SW480 (cell line): ENCODE data around the gene SRRT.
"Not testable (repeated sequence)": the region's sequence is repeated elsewhere in the genome, so short reads cannot be mapped to it uniquely, and the experiment has no call there.

Experiments used
- DNase-seq: peaks from one replicate; pipeline ENCODE4 v3.0.0-alpha.2; 2016; ENCODE audit warnings: low spot score

The SRRT gene

DNA sequence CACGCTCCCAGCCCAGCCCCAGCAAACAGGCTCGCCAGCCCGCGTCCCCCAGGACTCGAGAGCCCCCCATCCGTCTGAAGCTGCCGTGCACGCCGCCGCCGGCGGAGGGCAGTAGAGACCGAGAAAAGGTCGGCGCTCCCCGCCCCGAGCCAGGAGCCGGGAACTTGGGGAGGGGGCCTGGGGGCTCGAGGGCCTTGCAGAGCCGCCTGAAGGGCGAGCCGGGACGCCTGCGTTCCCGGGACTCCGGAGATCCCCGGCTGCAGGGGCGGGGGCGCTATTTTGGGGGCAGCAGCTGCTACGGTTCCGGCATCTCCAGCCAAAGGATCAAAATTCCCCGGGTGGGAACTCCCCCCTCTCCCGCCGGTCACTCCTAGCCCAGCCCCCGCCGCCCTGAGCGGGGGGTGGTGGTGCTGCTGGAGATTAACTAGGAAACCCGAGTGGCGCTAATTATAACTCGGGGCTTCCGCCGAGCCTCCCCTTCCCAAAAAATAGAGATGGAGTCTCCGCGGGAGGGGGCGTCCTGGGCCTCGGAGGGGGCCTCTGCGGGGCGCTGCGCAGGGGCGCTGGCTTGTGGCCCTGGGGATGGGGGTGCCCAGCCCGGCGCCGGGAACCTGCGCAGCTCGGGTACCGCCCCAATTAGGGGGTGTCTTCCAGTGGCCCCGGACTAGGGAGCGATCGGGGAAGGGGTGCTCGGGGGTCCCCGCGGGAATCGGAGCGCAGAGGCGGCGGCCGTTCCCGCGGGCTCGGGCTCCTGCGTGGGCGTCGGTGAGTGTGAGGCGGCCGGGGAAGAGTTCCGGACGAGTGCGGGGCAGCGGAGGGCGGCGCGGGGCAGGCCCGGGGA, 20.2 kb downstream of the SRRT start:
- no peak for DNase-seq

DNA sequence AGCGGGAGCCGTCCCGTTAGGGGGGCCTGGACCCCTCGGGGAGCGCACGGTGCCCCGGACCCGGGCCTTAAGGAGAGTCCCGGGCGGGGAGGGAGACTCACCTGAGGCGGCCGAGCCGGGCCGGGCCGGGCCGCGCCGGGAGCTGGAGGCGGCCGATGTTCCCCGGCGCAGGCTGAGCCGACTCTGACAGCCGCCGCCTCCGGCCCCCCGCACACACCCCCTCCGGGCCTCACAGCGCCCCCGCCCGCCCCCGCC, 20.7 kb downstream of the SRRT start, which contains the start of gene ACHE:
TSS of gene ACHE (minus strand) at position 188 of the 255 bp plus-strand sequence. CDS start 1,656 bp downstream, outside the sequence.
- no peak for DNase-seq

DNA sequence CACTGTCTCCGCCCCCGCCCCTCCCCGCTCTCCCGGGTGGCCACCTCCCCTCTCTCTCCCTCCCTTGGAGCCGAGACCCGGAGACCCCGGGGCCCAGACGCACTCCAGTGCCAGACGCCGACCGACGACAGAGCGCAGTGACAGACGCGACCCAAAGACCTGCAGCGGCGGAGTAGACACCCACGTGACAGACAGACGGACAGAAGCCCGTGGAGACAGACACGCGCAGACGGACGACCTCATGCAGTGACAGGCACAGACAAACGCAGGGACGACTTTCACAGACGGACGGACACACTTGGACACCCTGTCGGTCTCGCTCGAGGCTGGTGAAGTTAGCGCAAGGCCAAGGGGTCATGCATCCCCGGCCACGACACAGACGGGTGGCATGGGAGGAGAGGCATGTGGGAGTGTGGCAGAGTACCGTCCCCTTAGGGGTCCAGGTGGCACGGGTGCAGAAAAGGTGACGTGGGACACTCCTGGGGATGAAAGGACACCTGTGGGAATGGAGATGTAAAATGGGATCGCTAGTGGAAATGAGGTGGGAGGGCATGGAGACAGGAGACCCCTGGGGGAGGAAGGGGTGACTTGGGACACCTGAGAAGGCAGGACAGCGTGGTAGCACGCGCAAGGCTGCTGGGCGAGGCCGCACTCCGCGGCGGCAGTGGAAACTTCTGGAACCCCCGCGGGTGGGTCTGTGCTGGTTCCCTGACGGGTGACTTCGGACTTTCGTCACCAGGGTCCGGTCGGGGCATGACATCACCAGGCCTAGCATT, 21.2 kb downstream of the SRRT start:
- peak; percentile 77 for DNase-seq

DNA sequence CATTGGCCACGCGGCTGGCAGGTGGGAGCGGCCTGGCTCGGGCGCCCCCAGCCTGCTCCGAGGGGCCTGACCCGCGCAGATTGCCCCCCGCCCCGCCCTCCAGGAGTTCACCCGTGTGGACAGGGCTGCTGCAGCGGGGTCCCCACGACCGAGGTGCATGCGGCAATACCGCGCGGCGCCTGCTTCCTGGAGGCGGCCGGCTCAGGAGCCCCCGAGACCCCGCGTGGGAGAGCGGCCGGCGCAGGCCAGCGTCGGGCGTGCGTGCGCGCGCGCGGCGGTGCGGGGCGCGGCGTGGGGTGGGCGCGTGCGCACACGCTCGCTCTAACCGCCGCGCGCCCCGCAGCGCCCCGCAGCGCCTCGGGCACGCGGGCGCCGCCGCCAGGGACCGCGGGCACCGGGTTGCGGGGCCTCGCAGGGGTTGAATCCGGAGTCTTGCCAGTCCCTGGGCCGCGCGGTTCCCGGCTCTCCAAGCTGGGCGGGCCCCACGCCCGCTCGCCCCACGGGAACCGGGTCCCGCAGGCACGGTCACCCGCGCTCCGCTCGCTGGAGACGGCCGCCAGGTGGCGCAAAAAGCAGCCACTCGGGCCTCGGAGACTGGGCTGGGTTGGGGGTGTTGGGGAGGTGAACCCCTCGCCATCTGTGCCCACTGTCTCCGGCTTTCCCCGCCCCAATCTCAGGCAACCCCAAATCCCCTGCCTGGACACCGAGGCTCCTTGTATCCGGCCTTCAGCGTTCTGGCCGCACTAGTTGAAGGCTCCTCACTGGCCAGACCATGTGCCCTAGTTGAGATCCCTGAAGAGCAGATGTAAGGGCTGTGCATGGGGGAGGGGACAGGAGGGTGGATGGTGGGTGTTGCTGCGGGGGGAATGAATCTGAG, 22.1 kb downstream of the SRRT start:
- no peak for DNase-seq

DNA sequence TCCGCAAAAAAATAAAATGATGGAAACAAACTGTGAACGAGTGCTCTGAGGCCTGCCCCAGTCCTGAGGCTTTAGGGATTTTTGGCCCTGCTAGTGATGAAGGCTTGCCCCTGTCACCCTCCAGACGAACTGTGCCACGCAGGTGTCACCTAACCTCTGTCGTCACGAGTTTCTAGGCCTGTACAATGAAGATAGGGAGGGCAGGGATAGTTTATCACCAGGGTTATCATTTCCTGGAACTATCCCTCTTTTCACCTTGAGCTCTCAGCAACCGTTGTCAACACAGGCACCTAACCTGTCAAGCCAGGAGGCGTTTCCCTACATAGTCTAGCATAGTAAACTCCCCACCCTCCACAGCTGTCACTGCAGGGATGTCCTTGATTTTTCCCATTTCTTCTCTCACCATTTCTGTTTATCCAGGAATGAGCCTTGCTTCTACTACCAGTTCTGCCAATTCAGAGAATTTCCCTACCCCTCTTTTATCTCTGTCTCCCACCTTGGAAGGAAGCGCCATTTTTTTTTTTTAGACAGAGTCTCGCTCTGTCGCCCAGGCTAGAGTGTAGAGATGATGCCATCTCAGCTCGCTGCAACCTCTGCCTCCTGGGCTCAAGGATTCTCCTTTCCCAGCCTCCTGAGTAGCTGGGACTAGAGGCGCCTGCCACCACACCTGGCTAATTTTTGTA, 23.0 kb downstream of the SRRT start:
- no peak for DNase-seq

DNA sequence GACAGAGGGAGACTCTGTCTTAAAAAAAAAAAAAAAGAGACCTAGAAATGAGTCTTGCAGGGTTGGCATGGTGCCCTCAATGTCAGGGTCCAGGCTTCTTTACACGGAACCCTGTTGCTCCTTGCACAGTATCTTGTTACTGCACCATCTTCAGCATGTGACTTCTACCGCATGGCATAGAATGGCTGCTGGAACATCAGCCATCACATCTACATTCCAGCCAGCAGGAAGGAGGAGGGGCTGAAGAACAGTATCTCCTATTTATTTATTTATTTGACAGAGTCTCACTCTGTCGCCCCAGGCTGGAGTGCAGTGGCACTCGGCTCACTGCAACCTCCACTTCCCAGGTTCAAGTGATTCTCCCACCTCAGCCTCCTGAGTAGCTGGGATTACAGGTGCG, 24.5 kb downstream of the SRRT start:
- DNase-seq: no peak

DNA sequence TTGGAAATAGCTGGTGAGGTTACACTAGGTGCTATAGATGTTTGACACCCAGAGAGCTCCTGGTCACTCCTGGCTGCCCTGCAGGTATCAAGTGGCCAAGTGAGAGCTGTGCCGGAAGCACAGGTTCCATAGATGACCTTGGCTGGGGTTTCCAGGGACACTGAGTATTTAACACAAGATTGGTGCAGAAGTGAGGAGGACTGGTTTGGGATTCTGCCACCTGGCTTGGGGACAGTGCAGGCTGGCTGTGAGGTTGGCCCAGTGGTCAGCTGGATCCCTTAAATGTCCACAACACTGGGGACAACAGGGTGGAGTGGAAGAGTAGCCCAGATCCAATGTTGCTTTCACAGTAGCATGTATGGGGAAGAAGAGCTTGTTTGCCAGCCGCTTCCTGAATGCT, 26.1 kb downstream of the SRRT start:
- no peak for DNase-seq

DNA sequence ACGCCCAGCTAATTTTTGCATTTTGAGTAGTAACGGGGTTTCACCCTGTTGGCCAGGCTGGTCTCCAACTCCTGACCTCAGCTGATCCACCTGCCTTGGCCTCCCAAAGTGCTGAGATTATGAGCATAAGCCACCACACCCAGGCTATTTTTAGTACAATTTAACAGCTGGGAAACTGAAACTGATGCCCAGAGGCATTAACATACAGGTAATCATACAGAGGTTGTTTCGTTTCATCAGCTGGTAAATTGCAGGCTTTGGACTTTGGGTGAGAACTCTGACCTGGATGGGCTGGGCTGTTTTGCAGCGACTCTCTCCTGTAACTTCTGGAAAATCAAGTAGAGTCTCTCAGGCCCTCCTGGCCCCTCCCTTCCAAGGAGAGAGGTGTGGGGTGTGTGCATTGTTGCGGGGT, 27.0 kb downstream of the SRRT start:
- DNase-seq: no peak

DNA sequence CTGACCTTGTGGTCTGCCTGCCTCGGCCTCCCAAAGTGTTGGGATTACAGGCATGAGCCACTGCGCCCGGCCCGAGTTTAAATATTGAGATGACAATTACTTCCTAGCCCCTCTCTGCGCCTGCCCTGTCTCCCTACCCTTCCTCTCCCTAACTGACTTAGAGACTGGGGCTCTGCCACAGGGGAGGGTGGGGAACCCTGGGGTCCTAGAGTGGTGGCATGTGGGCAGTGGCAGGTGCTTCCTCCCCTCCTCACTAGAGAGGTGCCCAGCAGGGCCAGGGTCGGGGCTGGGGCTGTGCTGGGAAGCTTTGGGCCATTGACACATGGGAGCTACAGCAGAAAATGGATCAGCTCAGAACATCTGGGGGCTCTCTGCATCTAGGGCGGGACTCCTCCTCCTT, 27.7 kb downstream of the SRRT start:
- no peak for DNase-seq

DNA sequence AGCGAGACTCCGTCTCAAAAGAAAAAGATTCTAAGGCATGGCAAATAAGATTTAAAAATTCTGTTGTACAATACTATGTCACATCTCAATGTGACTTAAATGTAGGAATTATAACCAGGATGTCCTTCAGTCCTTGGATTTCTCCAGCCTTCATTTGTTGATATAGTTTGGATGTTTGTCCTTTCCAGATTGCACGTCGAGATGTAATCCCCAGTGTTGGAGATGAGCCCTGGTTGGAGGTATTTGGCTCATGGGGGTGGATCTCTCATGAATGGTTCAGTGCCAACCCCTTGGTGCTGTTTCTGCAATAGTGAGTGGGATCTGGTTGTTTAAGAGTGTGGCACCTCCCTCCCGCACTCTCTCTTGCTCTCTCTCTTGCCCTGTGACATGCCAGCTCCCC, 33.6 kb downstream of the SRRT start:
- DNase-seq: no peak

DNA sequence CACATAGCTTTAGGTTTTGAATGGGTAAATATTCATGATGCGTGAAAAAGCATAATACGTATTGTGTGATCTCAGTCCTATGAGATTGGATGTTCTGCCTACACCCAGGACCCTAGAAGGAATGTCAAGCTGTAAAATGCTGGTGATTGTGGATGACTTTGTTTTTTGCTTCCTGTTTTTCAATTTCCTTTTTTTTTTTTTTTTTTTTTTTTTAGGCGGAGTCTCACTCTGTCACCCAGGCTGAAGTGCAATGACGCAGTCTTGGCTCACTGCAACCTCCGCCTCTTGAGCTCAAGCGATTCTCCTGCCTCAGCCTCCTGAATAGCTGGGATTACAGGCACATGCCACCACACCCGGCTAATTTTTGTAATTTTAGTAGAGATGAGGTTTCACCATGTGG, 35.5 kb downstream of the SRRT start:
- DNase-seq: not testable (repeated sequence)

DNA sequence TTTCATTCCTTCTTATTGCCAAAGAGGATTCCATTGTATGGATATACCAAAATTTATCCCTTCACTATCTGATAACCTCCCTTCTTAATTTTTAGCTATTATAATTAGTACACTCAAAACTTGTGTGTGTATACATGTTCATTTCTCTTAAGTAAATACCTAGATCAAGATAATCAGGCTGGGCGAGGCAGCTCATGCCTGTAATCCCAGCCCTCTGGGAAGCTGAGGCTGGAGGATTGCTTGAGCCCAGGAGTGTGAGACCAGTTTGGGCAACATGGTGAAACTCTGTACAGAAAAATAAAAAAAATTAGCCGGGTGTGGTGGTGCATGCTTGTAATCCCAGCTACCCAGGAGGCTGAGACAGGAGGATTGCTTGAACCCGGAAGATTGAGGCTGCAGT, 36.6 kb downstream of the SRRT start:
- no peak for DNase-seq

DNA sequence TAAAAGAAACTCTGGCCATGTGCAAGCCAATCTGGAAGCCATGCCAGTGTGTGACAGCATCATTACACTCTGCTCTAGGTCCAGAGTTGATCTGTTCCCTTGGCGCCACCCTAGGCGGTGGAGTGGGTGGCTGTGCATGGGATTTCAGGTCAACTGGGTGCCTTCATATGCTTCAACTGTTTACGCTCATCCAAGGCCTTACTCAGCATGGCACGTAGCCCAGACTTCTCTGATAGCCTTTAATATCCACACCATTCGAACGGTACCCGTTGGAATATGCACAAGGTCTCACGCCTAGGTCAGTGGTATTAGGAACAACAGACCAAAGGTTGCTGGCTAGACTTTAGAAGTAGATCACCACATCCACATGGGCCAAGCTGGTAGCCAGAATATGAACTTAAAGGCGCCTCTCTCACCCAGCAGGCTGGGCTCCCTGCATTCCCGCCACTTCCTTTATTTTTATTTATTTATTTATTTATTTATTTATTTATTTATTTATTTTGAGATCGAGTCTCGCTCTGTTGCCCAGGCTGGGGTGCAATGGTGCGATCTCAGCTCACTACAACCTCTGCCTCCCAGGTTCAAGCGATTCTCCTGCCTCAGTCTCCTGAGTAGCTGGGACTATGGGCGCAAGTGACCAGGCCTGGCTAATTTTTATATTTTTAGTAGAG, 39.4 kb downstream of the SRRT start:
- DNase-seq: no peak

DNA sequence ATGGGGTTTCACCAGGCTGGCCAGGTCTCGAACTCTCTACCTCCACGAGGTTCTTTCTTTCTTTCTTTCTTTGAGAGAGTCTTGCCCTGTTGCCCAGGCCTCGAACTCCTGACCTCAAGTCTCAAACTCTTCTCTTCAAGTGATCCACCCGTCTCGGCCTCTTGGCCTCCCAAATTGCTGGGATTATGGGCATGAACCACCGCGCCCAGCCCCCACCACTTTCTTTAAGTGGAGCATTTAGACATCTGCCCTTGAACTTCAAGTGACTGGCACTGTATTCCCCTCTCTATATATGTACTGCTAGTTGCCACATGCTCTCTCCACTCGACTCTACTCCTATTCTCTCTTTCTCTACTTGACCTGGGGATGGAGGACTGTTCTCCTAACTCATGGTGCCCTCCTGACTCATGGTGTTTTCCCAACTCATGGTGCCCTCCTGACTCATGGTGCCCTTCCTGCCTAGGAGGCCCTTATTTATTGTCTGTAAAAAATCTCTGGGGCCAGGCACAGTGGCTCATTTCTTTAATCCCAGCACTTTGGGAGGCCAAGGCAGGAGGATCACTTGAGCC, 40.1 kb downstream of the SRRT start:
- DNase-seq: no peak

DNA sequence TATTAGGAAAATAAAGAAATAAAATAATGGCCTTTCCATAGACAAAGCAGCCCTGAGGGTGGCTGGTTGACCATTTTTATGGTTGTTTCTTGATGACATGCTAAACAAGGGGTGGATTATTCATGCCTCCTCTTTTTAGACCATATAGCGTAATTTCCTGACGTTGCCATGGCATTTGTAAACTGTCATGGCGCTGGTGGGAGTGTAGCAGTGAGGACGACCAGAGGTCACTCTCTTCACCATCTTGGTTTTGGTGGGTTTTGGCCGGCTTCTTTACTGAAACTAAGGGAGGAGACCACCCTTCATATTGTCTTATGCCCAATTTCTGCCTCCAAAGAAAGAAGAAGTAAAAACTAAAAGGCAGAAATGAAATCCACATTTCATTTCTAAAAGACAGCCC, 44.4 kb downstream of the SRRT start:
- not testable (repeated sequence) for DNase-seq

DNA sequence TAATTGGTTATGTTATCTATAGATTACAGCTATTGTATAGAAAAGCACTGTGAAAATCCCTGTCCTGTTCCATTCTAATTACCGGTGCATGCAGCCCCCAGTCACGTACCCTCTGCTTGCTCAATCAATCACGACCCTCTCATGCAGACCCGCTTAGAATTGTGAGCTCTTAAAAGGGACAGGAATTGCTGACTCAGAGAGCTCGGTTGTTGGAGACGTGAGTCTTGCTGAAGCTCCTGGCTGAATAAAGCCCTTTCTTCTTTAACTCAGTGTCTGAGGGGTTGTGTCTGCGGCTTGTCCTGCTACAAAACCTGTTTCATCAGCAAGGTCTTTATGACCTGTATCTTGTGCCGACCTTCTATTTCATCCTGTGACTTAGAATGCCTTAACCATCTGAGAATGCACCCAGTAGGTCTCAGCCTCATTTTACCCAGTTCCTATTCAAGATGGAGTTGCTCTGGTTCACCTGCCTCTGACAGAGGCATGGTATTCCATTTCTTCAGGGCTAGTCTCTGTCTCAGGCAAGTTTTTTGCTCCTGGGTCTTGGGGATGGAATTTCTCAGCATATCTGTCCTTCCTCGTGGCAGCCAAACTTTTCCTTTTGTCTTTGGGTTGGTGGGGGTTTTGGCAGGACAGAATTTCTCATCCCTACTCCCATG, 45.0 kb downstream of the SRRT start:
- not testable (repeated sequence) for DNase-seq

DNA sequence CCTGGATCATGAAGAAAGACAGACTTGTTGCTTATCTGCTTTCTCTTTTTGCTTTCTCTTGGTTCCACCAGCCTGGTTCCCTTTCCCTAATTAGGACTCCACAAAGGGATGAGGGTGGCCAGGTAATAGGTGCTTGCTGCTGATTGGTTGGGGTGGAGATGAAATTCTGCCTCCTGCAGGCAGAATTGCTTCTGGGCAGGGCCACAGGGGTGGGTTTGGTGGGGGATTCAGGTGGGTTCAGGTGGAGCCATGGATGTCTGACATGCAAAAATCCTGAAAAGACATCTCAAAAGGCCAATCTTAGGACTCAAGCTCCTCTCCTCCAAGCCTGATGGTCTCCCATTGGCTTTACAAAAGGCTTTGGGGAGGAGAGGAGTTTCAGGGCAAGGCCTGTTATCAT, 46.1 kb downstream of the SRRT start:
- DNase-seq: no peak

DNA sequence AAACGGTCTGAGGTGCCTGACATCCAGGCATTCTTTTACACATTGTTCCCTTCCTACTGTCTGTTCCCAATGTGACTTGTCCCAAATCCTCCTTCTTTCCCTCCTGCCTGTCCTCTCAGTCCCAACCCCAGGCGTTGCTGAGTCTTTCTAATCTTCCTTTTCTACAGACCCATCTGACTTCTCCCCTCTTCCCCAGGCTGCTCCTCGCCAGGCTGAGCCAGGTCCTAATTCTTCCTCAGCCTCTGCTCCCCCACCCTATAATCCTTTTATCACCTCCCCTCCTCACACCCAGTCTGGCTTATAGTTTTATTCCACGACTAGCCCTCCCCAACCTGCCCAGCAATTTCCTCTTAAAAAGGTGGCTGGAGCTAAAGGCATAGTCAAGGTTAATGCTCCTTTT, 48.7 kb downstream of the SRRT start:
- not testable (repeated sequence) for DNase-seq

DNA sequence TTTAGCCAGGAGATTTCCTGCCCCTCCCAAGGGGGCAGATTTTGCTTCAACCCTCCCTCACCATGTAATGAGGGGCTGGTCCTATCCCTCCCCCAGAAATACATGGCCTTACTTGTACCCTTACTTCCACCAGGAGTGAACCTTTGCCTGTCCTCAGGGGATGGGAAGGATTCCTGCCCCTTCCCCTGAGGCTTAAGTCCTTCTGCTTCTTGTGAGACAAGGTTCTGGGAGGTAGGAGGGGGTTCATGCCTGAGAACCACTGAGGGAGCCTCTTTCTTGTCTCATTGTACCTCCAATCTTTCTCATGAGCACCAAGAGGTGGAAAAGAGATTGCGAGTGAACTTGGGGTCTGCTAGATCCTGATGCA, 54.9 kb downstream of the SRRT start:
- DNase-seq: no peak

DNA sequence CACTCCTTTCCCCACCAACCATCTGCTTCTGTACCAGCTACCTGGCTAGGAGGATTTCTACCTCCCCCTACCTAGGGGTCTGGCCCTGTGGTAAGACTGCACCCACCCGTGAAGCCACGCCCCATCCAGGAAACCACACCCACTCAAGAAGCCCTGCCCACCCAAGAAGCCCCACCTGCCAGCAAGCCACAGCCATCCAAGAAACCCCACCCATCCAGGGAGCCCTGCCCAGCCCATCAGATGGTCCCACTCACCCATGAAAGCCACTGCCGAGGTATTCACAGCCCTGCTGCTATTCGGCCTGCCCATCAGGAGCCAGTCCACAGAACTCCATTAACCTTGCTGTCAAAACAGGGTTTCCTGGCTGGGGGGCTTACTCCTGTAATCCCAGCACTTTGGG, 58.8 kb downstream of the SRRT start:
- DNase-seq: no peak

DNA sequence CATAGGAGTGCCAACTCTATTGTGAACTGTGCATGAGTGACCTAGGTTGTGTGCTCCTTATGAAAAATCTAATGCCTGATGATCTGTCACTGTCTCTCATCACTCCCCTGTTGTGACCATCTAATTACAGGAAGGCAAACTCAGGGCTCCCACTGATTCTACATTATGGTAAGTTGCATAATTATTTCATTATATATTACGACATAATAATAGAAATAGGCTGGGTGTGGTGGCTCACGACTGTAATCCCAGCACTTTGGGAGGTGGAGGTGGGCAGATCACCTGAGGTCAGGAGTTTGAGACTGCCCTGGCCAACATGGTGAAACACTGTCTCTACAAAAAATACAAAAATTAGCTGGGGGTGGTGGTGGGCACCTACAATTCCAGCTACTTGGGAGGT, 60.5 kb downstream of the SRRT start:
- DNase-seq: not testable (repeated sequence)
